Inflammatory macrophage treated with lipopolysaccharide for 1 hour (primary cell): Measurements from ENCODE around the gene RPS27L.
"Not testable (repeated sequence)": the region's sequence is repeated elsewhere in the genome, so short reads cannot be mapped to it uniquely, and the experiment has no call there.

Source experiments
- DNase-seq, 2 donors: peaks; one replicate each; pipeline ENCODE4 v3.0.0-alpha.2; 2020 to 2022

RPS27L gene

GRCh38 chr15:63135281-63135680 is 22.0 kb downstream of the RPS27L start:
- no peak for DNase-seq

GRCh38 chr15:63134245-63134985 is 22.9 kb downstream of the RPS27L start:
- peak in 1 of 2 donors; percentile 48 for DNase-seq

GRCh38 chr15:63133786-63134185 is 23.5 kb downstream of the RPS27L start:
- no peak for DNase-seq

- DNase-seq, result no peak
Observed at GRCh38 chr15:63126726-63127125, 30.6 kb downstream of the RPS27L start.

GRCh38 chr15:63124506-63124905 is 32.8 kb downstream of the RPS27L start:
- DNase-seq, result no peak

- DNase-seq, result peak; percentile 97 to 98
Observed at GRCh38 chr15:63122002-63122875, 35.0 kb downstream of the RPS27L start.

GRCh38 chr15:63121382-63122001 is 35.8 kb downstream of the RPS27L start, which contains the start of gene LACTB:
LACTB (plus strand) TSS chr15:63121861; CDS start chr15:63121872, 11 bp downstream.
- peak; percentile 79 to 89 for DNase-seq

- DNase-seq, result no peak
Observed at GRCh38 chr15:63118854-63119253, 38.4 kb downstream of the RPS27L start.

GRCh38 chr15:63114465-63114864 is 42.8 kb downstream of the RPS27L start:
- no peak for DNase-seq

- no peak for DNase-seq
Observed at GRCh38 chr15:63112871-63113270, 44.4 kb downstream of the RPS27L start.

- no peak for DNase-seq
Observed at GRCh38 chr15:63111481-63111880, 45.8 kb downstream of the RPS27L start.

GRCh38 chr15:63110428-63111026 is 46.8 kb downstream of the RPS27L start:
- DNase-seq, result no peak

GRCh38 chr15:63109920-63110319 is 47.4 kb downstream of the RPS27L start:
- DNase-seq, result no peak

GRCh38 chr15:63109498-63109897 is 47.8 kb downstream of the RPS27L start:
- no peak for DNase-seq

GRCh38 chr15:63107895-63108546 is 49.3 kb downstream of the RPS27L start:
- no peak for DNase-seq

- not testable (repeated sequence) for DNase-seq
Observed at GRCh38 chr15:63105354-63105753, 51.9 kb downstream of the RPS27L start.

GRCh38 chr15:63104727-63105126 is 52.5 kb downstream of the RPS27L start:
- DNase-seq, result peak; percentile 49 to 75

GRCh38 chr15:63103416-63103815 is 53.9 kb downstream of the RPS27L start:
- peak in 1 of 2 donors; percentile 33 for DNase-seq

- DNase-seq, result not testable (repeated sequence)
Observed at GRCh38 chr15:63099581-63099980, 57.7 kb downstream of the RPS27L start.

GRCh38 chr15:63098901-63099300 is 58.4 kb downstream of the RPS27L start:
- DNase-seq, result not testable (repeated sequence)
